ENCODE results near the gene MORC4.

DNA sequence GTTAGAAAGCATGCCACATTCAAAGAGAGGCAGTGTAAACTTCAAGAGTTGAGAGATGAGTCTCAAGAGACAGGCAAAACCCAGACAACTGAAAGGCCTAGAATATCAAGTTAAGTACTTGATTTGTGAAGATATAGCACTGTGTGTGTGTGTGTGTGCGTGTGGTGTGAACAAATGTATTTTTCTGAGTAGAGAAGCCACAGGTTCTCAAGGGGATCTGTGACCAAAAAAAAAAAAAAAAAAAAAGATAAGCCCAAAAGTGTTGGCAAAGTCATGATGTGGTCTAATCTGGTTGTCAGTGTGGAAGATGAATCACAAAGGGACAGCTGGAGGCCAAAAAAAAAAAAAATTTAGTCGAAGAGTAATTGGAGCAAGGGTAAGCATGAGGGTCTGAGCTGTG, 100.7 kb downstream of the MORC4 start:
- TF ChIP-seq, protein P1, sequence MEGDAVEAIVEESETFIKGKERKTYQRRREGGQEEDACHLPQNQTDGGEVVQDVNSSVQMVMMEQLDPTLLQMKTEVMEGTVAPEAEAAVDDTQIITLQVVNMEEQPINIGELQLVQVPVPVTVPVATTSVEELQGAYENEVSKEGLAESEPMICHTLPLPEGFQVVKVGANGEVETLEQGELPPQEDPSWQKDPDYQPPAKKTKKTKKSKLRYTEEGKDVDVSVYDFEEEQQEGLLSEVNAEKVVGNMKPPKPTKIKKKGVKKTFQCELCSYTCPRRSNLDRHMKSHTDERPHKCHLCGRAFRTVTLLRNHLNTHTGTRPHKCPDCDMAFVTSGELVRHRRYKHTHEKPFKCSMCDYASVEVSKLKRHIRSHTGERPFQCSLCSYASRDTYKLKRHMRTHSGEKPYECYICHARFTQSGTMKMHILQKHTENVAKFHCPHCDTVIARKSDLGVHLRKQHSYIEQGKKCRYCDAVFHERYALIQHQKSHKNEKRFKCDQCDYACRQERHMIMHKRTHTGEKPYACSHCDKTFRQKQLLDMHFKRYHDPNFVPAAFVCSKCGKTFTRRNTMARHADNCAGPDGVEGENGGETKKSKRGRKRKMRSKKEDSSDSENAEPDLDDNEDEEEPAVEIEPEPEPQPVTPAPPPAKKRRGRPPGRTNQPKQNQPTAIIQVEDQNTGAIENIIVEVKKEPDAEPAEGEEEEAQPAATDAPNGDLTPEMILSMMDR (IDR thresholded peaks at IDR 0.05; ENCODE audit: borderline replicate concordance, extremely low read depth, low read length, poor library complexity, severe bottlenecking): no peak
- no peak for TF ChIP-seq EZH2 (IDR thresholded peaks at IDR 0.05; ENCODE audit: borderline replicate concordance, low read depth, low read length, severe bottlenecking)

Data from DND-41 (cell line).